IPS-15b (cell line): ENCODE results near the gene NLRP5.
A peak's percentile ranks its signal among the peaks of the same experiment; 100 is the strongest.
"Not testable (repeated sequence)": the region's sequence is repeated elsewhere in the genome, so short reads cannot be mapped to it uniquely, and the experiment has no call there.

ENCODE experiments used
- H3K27me3 ChIP-seq: one replicate; pipeline ENCODE4 v1.6.1; 2013; ENCODE audit warnings: low read length; ENCODE audit not compliant: control insufficient read depth, insufficient read depth
- H3K36me3 ChIP-seq: one replicate; pipeline ENCODE4 v1.6.1; 2013; ENCODE audit warnings: low read length; ENCODE audit not compliant: control insufficient read depth, insufficient read depth
- H3K4me1 ChIP-seq: one replicate; pipeline ENCODE4 v1.6.1; 2013; ENCODE audit warnings: mild to moderate bottlenecking, low read length; ENCODE audit not compliant: control insufficient read depth, insufficient read depth
- H3K4me3 ChIP-seq: one replicate; pipeline ENCODE4 v1.5.1; 2013; ENCODE audit warnings: low read depth, low read length
- H3K9ac ChIP-seq: one replicate; pipeline ENCODE4 v1.6.1; 2013; ENCODE audit warnings: low read depth, mild to moderate bottlenecking, low read length
- H3K9me3 ChIP-seq: one replicate; pipeline ENCODE4 v1.6.1; 2013; ENCODE audit warnings: mild to moderate bottlenecking, low read length; ENCODE audit not compliant: control insufficient read depth, insufficient read depth

The NLRP5 gene

GRCh38 chr19:55990831-55991230, 4.3 kb downstream of the NLRP5 start:
- H3K9me3 ChIP-seq, result peaks cover 24% of the 10 kb centered on the region

DNA sequence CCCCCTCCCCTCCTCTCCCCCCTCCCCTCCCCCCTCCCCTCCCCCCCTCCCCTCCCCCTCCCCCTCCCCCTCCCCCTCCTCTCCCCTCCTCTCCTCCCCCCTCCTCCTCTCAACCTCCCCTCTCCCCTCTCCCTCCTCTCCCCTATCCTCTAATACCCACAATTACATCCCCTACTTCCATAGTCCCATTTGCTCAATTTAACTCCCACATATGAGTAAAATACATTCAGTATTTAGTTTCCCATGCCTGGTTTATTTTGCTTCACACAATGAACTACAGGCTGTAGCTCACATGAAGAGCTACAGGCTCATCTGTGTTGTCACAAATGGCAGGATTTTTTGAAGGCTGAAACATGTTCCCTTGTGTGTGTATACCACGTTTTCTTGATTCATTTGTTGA, 6.9 kb downstream of the NLRP5 start:
- Histone ChIP-seq H3K9me3 (peaks cover 17% of the 10 kb centered on the region), H3K4me1 (no peaks in the 10 kb centered on the region), H3K36me3 (no peaks in the 10 kb centered on the region), H3K27me3 (no peaks in the 10 kb centered on the region), H3K9ac (no peak overlapping the region), H3K4me3 (no peak overlapping the region)

More at GRCh38 chr19:55990831-55991230, 4.3 kb downstream of the NLRP5 start:
- Histone ChIP-seq H3K4me1 (no peaks in the 10 kb centered on the region), H3K4me3 (no peak overlapping the region), H3K9ac (no peak overlapping the region), H3K27me3 (no peaks in the 10 kb centered on the region), H3K36me3 (no peaks in the 10 kb centered on the region)

- Histone ChIP-seq H3K36me3 (no peaks in the 10 kb centered on the region), H3K9ac (no peak overlapping the region), H3K27me3 (no peaks in the 10 kb centered on the region), H3K4me3 (no peak overlapping the region), H3K9me3 (peaks cover 20% of the 10 kb centered on the region), H3K4me1 (no peaks in the 10 kb centered on the region)
Observed at GRCh38 chr19:56014765-56015164, 28.2 kb downstream of the NLRP5 start.

- H3K27me3 ChIP-seq, result no peaks in the 10 kb centered on the region
- no peak overlapping the region for H3K4me3 ChIP-seq
- no peaks in the 10 kb centered on the region for H3K36me3 ChIP-seq
- H3K9me3 ChIP-seq, result peaks cover 15% of the 10 kb centered on the region
- no peaks in the 10 kb centered on the region for H3K4me1 ChIP-seq
- no peak overlapping the region for H3K9ac ChIP-seq
Observed at GRCh38 chr19:56015756-56016155, 29.2 kb downstream of the NLRP5 start.

DNA sequence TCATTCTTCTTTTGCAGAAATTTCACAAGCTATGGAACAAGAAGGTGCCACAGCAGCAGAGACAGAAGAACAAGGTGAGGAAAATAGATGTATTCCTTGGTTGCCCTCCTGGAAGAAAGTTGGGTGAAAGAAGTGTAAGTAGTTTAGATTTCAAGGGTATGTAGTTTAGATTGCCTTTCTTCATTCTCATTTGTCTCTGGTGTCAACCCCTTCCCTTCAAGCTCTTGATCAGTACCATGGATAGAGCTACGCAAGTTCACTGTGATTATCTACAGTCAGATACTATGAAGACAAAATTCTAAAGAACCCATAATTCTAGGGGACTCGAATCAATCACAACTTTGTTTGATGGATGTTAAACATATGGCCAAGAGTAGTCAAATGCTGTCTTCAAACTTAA, 32.8 kb downstream of the NLRP5 start:
- not testable (repeated sequence) for H3K27me3 ChIP-seq, H3K4me3 ChIP-seq, H3K9ac ChIP-seq, H3K36me3 ChIP-seq, H3K4me1 ChIP-seq
- peaks cover 21% of the 10 kb centered on the region for H3K9me3 ChIP-seq

DNA sequence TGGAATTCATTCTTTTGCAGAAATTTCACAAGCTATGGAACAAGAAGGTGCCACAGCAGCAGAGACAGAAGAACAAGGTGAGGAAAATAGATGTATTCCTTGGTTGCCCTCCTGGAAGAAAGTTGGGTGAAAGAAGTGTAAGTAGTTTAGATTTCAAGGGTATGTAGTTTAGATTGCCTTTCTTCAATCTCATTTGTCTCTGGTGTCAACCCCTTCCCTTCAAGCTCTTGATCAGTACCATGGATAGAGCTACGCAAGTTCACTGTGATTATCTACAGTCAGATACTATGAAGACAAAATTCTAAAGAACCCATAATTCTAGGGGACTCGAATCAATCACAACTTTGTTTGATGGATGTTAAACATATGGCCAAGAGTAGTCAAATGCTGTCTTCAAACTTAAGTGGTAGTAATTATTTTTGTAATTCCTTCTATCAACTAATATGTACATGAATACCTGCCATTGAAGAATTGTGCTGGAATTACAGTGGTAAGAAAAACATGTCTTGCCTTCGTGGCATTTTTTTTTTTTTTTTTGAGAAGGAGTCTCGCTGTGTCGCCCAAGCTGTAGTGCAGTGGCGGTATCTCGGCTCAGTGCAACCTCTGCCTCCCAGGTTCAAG, 33.9 kb downstream of the NLRP5 start:
- not testable (repeated sequence) for H3K9ac ChIP-seq, H3K27me3 ChIP-seq, H3K4me3 ChIP-seq, H3K36me3 ChIP-seq, H3K4me1 ChIP-seq
- peaks cover 19% of the 10 kb centered on the region for H3K9me3 ChIP-seq

DNA sequence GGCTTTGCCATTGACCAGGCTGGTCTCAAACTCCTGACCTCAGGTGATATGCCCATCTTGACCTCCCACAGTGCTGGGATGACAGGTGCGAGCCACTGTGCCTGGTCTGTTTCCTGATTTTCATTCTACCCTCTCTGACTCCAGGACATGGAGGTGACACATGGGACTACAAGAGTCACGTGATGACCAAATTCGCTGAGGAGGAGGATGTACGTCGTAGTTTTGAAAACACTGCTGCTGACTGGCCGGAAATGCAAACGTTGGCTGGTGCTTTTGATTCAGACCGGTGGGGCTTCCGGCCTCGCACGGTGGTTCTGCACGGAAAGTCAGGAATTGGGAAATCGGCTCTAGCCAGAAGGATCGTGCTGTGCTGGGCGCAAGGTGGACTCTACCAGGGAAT, 40.2 kb downstream of the NLRP5 start:
- H3K9ac ChIP-seq, result no peak overlapping the region
- H3K9me3 ChIP-seq, result peaks cover 18% of the 10 kb centered on the region
- H3K4me3 ChIP-seq, result no peak overlapping the region
- no peaks in the 10 kb centered on the region for H3K27me3 ChIP-seq
- no peaks in the 10 kb centered on the region for H3K4me1 ChIP-seq
- H3K36me3 ChIP-seq, result no peaks in the 10 kb centered on the region

DNA sequence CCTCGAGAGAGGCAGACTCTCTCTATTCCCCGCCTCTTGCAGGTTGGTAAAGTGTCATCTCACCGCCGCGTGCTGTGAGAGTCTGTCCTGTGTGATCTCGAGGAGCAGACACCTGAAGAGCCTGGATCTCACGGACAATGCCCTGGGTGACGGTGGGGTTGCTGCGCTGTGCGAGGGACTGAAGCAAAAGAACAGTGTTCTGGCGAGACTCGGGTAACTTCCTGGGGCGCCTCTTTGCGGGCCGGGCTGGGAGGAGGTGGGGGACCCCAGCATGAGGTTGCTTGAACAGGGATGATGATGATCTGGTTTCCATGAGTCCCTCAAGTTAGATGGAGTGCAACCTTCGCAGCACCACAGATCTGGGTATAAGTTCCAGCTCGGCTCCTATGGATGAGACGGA, 67.0 kb downstream of the NLRP5 start:
- Histone ChIP-seq H3K4me1 (no peaks in the 10 kb centered on the region), H3K36me3 (no peaks in the 10 kb centered on the region), H3K9ac (no peak overlapping the region), H3K27me3 (no peaks in the 10 kb centered on the region), H3K9me3 (peaks cover 10% of the 10 kb centered on the region), H3K4me3 (no peak overlapping the region)

DNA sequence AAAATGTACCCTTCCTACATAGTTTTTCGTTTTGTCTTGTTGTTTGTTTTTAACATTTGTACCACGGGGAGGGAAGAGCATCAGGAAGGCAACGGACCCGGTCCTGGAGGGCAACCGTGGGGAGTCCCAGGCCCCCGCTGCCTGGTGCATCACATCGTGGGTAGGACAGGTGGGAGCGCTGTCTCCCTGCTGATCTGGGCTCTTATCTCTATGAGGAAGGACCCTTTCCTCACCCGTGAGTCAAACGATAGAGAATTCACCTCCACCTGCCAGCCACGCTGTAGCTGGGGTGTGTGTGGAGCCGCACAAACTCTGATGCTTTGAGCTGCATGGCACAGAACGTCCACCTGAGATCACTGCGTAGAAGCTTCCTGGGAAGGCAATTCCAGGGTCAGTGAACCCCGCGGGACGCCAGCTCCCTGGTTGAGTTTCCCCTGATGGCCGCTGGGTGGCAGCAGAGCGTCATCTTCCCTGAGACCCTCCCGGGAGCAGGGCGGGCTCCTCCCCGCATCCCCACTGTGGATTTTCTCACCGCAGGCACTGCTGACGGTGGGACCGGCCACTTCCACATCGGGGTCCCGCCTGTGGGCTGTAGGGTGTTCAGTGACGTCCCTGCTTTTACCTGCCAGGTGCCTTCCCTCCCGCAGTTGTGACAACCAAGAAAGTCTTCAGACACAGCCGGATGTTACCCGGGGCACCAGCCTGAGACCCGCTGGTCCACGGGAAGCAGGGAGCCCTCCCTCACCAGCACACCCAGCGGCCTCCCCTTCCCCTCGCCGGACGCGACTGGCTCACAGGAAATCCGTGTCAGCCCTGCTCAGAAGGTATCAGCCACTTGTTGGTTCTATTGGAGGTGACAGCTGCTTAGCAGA, 79.8 kb downstream of the NLRP5 start:
- Histone ChIP-seq H3K4me3 (peak overlapping the region; percentile 60), H3K36me3 (no peaks in the 10 kb centered on the region), H3K27me3 (peaks cover 16% of the 10 kb centered on the region), H3K4me1 (no peaks in the 10 kb centered on the region), H3K9ac (no peak overlapping the region), H3K9me3 (no peaks in the 10 kb centered on the region)

DNA sequence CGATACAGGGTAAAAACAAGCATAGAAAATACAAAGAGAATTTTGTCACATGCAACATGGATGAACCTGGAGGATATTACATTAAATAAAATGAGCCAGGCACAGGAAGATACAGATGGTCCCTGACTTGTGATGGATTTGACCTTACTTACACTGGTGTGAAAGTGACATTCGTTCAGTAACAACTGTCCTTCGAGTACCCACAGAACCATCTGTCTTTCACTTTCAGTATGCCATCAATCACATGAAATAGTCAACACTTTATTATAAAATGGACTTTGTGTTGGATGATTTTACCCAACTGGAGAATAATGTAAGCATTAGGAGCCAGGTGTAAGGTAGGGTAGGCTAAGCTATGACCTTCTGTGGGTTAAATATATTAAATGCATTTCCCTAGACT, 83.1 kb downstream of the NLRP5 start:
- no peaks in the 10 kb centered on the region for H3K4me1 ChIP-seq
- peaks cover 16% of the 10 kb centered on the region for H3K27me3 ChIP-seq
- H3K36me3 ChIP-seq, result no peaks in the 10 kb centered on the region
- H3K4me3 ChIP-seq, result no peak overlapping the region
- no peak overlapping the region for H3K9ac ChIP-seq
- no peaks in the 10 kb centered on the region for H3K9me3 ChIP-seq

GRCh38 chr19:56071151-56071550, 84.6 kb downstream of the NLRP5 start:
- Histone ChIP-seq H3K4me3 (no peak overlapping the region), H3K4me1 (no peaks in the 10 kb centered on the region), H3K36me3 (no peaks in the 10 kb centered on the region), H3K9ac (no peak overlapping the region), H3K9me3 (no peaks in the 10 kb centered on the region), H3K27me3 (peaks cover 8% of the 10 kb centered on the region)

GRCh38 chr19:56076498-56076897, 89.9 kb downstream of the NLRP5 start:
- Histone ChIP-seq H3K9me3 (no peaks in the 10 kb centered on the region), H3K4me1 (no peaks in the 10 kb centered on the region), H3K36me3 (no peaks in the 10 kb centered on the region), H3K27me3 (no peaks in the 10 kb centered on the region), H3K9ac (no peak overlapping the region), H3K4me3 (no peak overlapping the region)
